Measurements from ENCODE around the gene PDE1A.

- TF ChIP-seq SUZ12 (IDR thresholded peaks at IDR 0.05; ENCODE audit: extremely low read depth, insufficient read depth, insufficient read length), result no peak
- no peak for TF ChIP-seq YY1 (IDR thresholded peaks at IDR 0.05; ENCODE audit: insufficient read depth, insufficient read length)
- no peak for TF ChIP-seq ZNF274 (IDR thresholded peaks at IDR 0.05; ENCODE audit: low read depth, low read length)
Observed at GRCh38 chr2:182426082-182426917, 536 bp downstream of the PDE1A start.
